OCI-LY1 (cell line): ENCODE data around the gene WWOX.

Source experiments
- H2AFZ ChIP-seq: fragments of 200-600 bp; sonication (generic), shearing (Covaris generic); 2 replicates; pipeline ENCODE4 v1.6.0; 2014; ENCODE audit warnings: antibody characterized with exemption, mild to moderate bottlenecking, low read length
- H3F3A ChIP-seq: fragments of 200-600 bp; sonication (generic), shearing (Covaris generic); 2 replicates; pipeline ENCODE4 v1.6.0; 2014; ENCODE audit warnings: mild to moderate bottlenecking, antibody characterized with exemption, low read length, moderate library complexity; ENCODE audit not compliant: insufficient read depth
- H3K27ac ChIP-seq: fragments of 200-600 bp; sonication (generic); 2 replicates; pipeline ENCODE4 v1.5.1; 2014; ENCODE audit warnings: low read length, mixed run types, mild to moderate bottlenecking, low read depth; ENCODE audit not compliant: poor library complexity, severe bottlenecking
- H3K27me3 ChIP-seq: fragments of 200-600 bp; sonication (generic); 2 replicates; pipeline ENCODE4 v1.6.0; 2014; ENCODE audit warnings: antibody characterized with exemption, mild to moderate bottlenecking, low read length, moderate library complexity; ENCODE audit not compliant: insufficient read depth
- H3K36me3 ChIP-seq: fragments of 200-600 bp; sonication (generic); 2 replicates; pipeline ENCODE4 v1.6.1; 2014; ENCODE audit warnings: mild to moderate bottlenecking, antibody characterized with exemption, low read length, moderate library complexity, mixed read lengths; ENCODE audit not compliant: insufficient read depth
- H3K4me1 ChIP-seq: fragments of 200-600 bp; sonication (generic); 2 replicates; pipeline ENCODE4 v1.5.1; 2014; ENCODE audit warnings: mild to moderate bottlenecking, low read length, moderate library complexity; ENCODE audit not compliant: insufficient read depth, severe bottlenecking
- H3K4me2 ChIP-seq: fragments of 200-600 bp; sonication (generic), shearing (Covaris generic); 2 replicates; pipeline ENCODE4 v1.6.1; 2014; ENCODE audit warnings: low read length
- H3K4me3 ChIP-seq: fragments of 200-600 bp; sonication (generic); 2 replicates; pipeline ENCODE4 v1.5.1; 2014; ENCODE audit warnings: low read length, low read depth, mild to moderate bottlenecking, mixed read lengths; ENCODE audit not compliant: poor library complexity, severe bottlenecking
- H3K79me2 ChIP-seq: fragments of 200-600 bp; shearing (Covaris generic); 2 replicates; pipeline ENCODE4 v1.6.1; 2016; ENCODE audit warnings: mixed run types, low read length, mixed read lengths; ENCODE audit not compliant: insufficient read depth
- H3K9ac ChIP-seq: fragments of 200-600 bp; sonication (generic), shearing (Covaris generic); 2 replicates; pipeline ENCODE4 v1.6.1; 2014; ENCODE audit warnings: mild to moderate bottlenecking, low read length, mixed read lengths
- H3K9me2 ChIP-seq: fragments of 200-600 bp; sonication (generic), shearing (Covaris generic); 2 replicates; pipeline ENCODE4 v1.6.1; 2014; ENCODE audit warnings: low read depth, mild to moderate bottlenecking, low read length, mixed read lengths
- H3K9me3 ChIP-seq: fragments of 200-600 bp; shearing (Covaris generic); 2 replicates; pipeline ENCODE4 v1.6.1; 2014; ENCODE audit warnings: low read length, mixed read lengths
- H4K20me1 ChIP-seq: fragments of 200-600 bp; sonication (generic), shearing (Covaris generic); 2 replicates; pipeline ENCODE4 v1.6.0; 2016; ENCODE audit warnings: mild to moderate bottlenecking, low read length; ENCODE audit not compliant: insufficient read depth
- CTCF ChIP-seq: fragments of 200-600 bp; sonication (generic), shearing (Covaris generic); IDR thresholded peaks from 2 replicates; pipeline ENCODE4 v1.5.1; 2017; ENCODE audit warnings: mild to moderate bottlenecking, antibody characterized with exemption, low read length, moderate library complexity, mixed read lengths
- EZH2 ChIP-seq: fragments of 200-600 bp; sonication (generic), shearing (Covaris generic); IDR thresholded peaks from 2 replicates; pipeline ENCODE4 v1.8.0; 2017; ENCODE audit warnings: borderline replicate concordance, mixed run types, mild to moderate bottlenecking, antibody characterized with exemption, low read length, moderate library complexity, mixed read lengths

Gene WWOX

GRCh38 chr16:79181419-79181818 is 1082.0 kb downstream of the WWOX start:
- H3K9me3 ChIP-seq = no peaks in the 10 kb centered on the region
- TF ChIP-seq EZH2 (no peak), CTCF (no peak)
- H3K4me1 ChIP-seq = no peaks in the 10 kb centered on the region
- no peak overlapping the region for H3K4me2 ChIP-seq
- no peaks in the 10 kb centered on the region for H4K20me1 ChIP-seq
- no peaks in the 10 kb centered on the region for H3F3A ChIP-seq
- H3K4me3 ChIP-seq = no peak overlapping the region
- H2AFZ ChIP-seq = no peak overlapping the region
- H3K36me3 ChIP-seq = no peaks in the 10 kb centered on the region
- no peak overlapping the region for H3K27ac ChIP-seq
- H3K79me2 ChIP-seq = no peaks in the 10 kb centered on the region
- no peaks in the 10 kb centered on the region for H3K9me2 ChIP-seq
- H3K9ac ChIP-seq = no peak overlapping the region
- H3K27me3 ChIP-seq = no peaks in the 10 kb centered on the region

- Histone ChIP-seq H3K4me2 (no peak overlapping the region), H3K27ac (no peak overlapping the region), H3K36me3 (no peaks in the 10 kb centered on the region), H3K4me3 (no peak overlapping the region), H3K9me3 (no peaks in the 10 kb centered on the region), H3K9me2 (no peaks in the 10 kb centered on the region), H3K9ac (no peak overlapping the region), H3K4me1 (no peaks in the 10 kb centered on the region), H3F3A (no peaks in the 10 kb centered on the region), H2AFZ (no peak overlapping the region), H4K20me1 (no peaks in the 10 kb centered on the region), H3K27me3 (no peaks in the 10 kb centered on the region), H3K79me2 (no peaks in the 10 kb centered on the region)
- no peak for TF ChIP-seq EZH2
- no peak for TF ChIP-seq CTCF
These were observed 1083.2 kb downstream of the WWOX start for GRCh38 chr16:79182616-79183015.

GRCh38 chr16:79183571-79183970 is 1084.1 kb downstream of the WWOX start:
- TF ChIP-seq CTCF (no peak), EZH2 (no peak)
- Histone ChIP-seq H3K9me2 (no peaks in the 10 kb centered on the region), H4K20me1 (no peaks in the 10 kb centered on the region)

More at GRCh38 chr16:79183571-79183970, 1084.1 kb downstream of the WWOX start:
- Histone ChIP-seq H3K9me3 (no peaks in the 10 kb centered on the region), H3K9ac (no peak overlapping the region), H3K4me3 (no peak overlapping the region), H3K4me2 (no peak overlapping the region), H3K36me3 (no peaks in the 10 kb centered on the region), H3F3A (no peaks in the 10 kb centered on the region), H3K79me2 (no peaks in the 10 kb centered on the region), H2AFZ (no peak overlapping the region), H3K27ac (no peak overlapping the region), H3K4me1 (no peaks in the 10 kb centered on the region), H3K27me3 (no peaks in the 10 kb centered on the region)
